Osteocyte (in vitro differentiated cells): ENCODE measurements around the gene CD226. TPM values are rescaled to one million over a fixed set of nuclear protein-coding genes. Genes with fewer than 3 reads are reported as not detected.
"Not testable (repeated sequence)": the region's sequence is repeated elsewhere in the genome, so short reads cannot be mapped to it uniquely, and the experiment has no call there.

Experiments
- DNase-seq: peaks from one replicate; pipeline ENCODE4 v3.0.0; 2021; ENCODE audit warnings: mixed read lengths; ENCODE audit not compliant: unreplicated experiment; ENCODE audit errors: extremely low spot score
- H3K27ac Mint-ChIP-seq: one replicate; pipeline ENCODE4 v1.8.0; 2021; ENCODE audit warnings: mild to moderate bottlenecking, mixed read lengths; ENCODE audit not compliant: unreplicated experiment
- H3K27me3 Mint-ChIP-seq: one replicate; pipeline ENCODE4 v1.8.0; 2021; ENCODE audit warnings: mixed read lengths; ENCODE audit not compliant: unreplicated experiment
- H3K36me3 Mint-ChIP-seq: one replicate; pipeline ENCODE4 v1.8.0; 2021; ENCODE audit warnings: mixed read lengths; ENCODE audit not compliant: unreplicated experiment
- H3K4me1 Mint-ChIP-seq: one replicate; pipeline ENCODE4 v1.8.0; 2021; ENCODE audit warnings: mixed read lengths; ENCODE audit not compliant: unreplicated experiment
- H3K4me3 Mint-ChIP-seq: one replicate; pipeline ENCODE4 v1.8.0; 2021; ENCODE audit warnings: mild to moderate bottlenecking, moderate library complexity, mixed read lengths; ENCODE audit not compliant: unreplicated experiment
- H3K9me3 Mint-ChIP-seq: one replicate; pipeline ENCODE4 v1.8.0; 2021; ENCODE audit warnings: mixed read lengths; ENCODE audit not compliant: unreplicated experiment
- CTCF ChIP-seq: fragments of 200-600 bp; sonication (generic); IDR thresholded peaks from 2 replicates; pipeline ENCODE4 v1.5.0; 2021; ENCODE audit warnings: antibody characterized with exemption, mild to moderate bottlenecking, moderate library complexity
- total RNA-seq: library from RNA; stranded (reverse); gene quantifications from 2 replicates; pipeline ENCODE4 v1.2.1, GENCODE V29; 2021

The CD226 gene
- total RNA-seq, 1 donor from 2014 or later = 0.46 TPM

DNA sequence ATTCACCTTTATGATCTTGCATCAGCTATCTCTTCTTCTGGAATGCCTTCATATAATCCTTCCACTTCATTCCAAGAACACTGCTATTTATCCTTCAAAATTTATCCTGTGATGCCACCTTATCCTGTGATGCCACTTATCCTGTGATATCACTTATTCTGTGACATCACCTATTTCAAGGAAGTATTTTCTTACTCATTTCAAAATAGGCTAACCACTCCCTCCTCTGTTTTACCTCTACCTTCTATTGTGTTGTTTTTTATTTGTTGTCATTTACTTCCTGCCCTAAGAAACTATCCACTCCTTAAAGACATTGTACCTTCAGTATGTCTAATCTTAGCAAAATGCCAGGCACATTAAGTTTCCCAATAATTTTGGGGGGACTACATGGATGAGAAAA is 38.8 kb downstream of the CD226 start:
- no peak for DNase-seq
- Mint-ChIP-seq H3K4me3 (no peak overlapping the region), H3K27ac (no peak overlapping the region), H3K9me3 (peaks cover 8% of the 10 kb centered on the region), H3K4me1 (no peaks in the 10 kb centered on the region), H3K27me3 (no peaks in the 10 kb centered on the region), H3K36me3 (peaks cover 4% of the 10 kb centered on the region)
- no peak for TF ChIP-seq CTCF

GRCh38 chr18:69906765-69907164 is 40.9 kb downstream of the CD226 start:
- Mint-ChIP-seq H3K36me3 (peaks cover 4% of the 10 kb centered on the region), H3K4me3 (no peak overlapping the region), H3K27me3 (no peaks in the 10 kb centered on the region), H3K9me3 (peaks cover 8% of the 10 kb centered on the region), H3K4me1 (no peaks in the 10 kb centered on the region), H3K27ac (no peak overlapping the region)
- TF ChIP-seq CTCF = no peak
- DNase-seq = no peak

DNA sequence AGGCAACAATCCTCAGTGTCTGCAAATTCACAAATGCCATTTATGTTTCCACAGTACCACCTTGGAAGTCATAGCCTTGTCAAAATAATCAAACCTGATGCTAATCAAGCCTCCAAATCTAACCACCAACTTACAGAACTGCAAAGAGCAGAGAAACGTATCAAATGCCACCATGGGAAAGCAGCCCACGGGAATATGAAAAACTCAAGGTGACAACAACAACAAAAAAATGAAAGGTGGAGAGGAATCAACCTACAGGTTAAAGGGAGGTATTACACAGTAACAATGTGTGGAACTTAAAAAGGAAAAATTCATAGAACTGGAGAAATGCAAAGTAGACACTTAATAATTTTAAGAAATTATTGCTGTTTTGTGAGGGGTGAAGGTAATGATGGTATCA is 46.7 kb downstream of the CD226 start:
- no peaks in the 10 kb centered on the region for H3K27me3 Mint-ChIP-seq
- no peak overlapping the region for H3K4me3 Mint-ChIP-seq
- peak; percentile 8 for TF ChIP-seq CTCF
- H3K9me3 Mint-ChIP-seq = no peaks in the 10 kb centered on the region
- DNase-seq = no peak
- H3K36me3 Mint-ChIP-seq = no peaks in the 10 kb centered on the region
- no peaks in the 10 kb centered on the region for H3K4me1 Mint-ChIP-seq
- no peak overlapping the region for H3K27ac Mint-ChIP-seq

GRCh38 chr18:69899154-69899923 is 48.3 kb downstream of the CD226 start:
- not testable (repeated sequence) for H3K27ac Mint-ChIP-seq, H3K4me1 Mint-ChIP-seq, H3K27me3 Mint-ChIP-seq, H3K4me3 Mint-ChIP-seq, DNase-seq, H3K36me3 Mint-ChIP-seq, H3K9me3 Mint-ChIP-seq

GRCh38 chr18:69898241-69898861 is 49.3 kb downstream of the CD226 start:
- Mint-ChIP-seq H3K36me3 (no peaks in the 10 kb centered on the region), H3K9me3 (no peaks in the 10 kb centered on the region), H3K27ac (no peak overlapping the region), H3K4me3 (no peak overlapping the region), H3K27me3 (no peaks in the 10 kb centered on the region), H3K4me1 (no peaks in the 10 kb centered on the region)
- no peak for DNase-seq
- TF ChIP-seq CTCF = no peak
